ENCODE results near the gene PLEKHN1. TPM values are rescaled to one million over a fixed set of nuclear protein-coding genes. Genes with fewer than 3 reads are reported as not detected.
"Not testable (repeated sequence)": the region's sequence is repeated elsewhere in the genome, so short reads cannot be mapped to it uniquely, and the experiment has no call there.

Gene PLEKHN1
- total and polyA plus RNA-seq, 8 donors, result 0.29 to 29.2 (median 1.7) TPM; not detected in 2

- Histone ChIP-seq H3K4me3 (no peak overlapping the region), H3K27ac (no peak overlapping the region), H3K9me3 (peaks cover 0 to 18% (median 12%) of the 10 kb centered on the region in 4 donors), H3K4me1 (peaks cover 0 to 7% (median 2%) of the 10 kb centered on the region in 4 donors), H3K27me3 (peaks cover 0 to 26% (median 0%) of the 10 kb centered on the region in 3 donors), H3K36me3 (no peaks in the 10 kb centered on the region)
- intact Hi-C loops (cut with DNase I; ENCODE audit: low total_unique reads), result no loop called here
- no peak for DNase-seq
- 94 to 97% (median 97%) methylated on average over 10 of the region's 10 CpGs for WGBS, 5 donors
- TF ChIP-seq EP300 (IDR thresholded peaks at IDR 0.05) (no peak), POLR2A (IDR thresholded peaks at IDR 0.05) (no peak), POLR2AphosphoS5 (IDR thresholded peaks at IDR 0.05) (no peak)
- TF ChIP-seq, protein P1, sequence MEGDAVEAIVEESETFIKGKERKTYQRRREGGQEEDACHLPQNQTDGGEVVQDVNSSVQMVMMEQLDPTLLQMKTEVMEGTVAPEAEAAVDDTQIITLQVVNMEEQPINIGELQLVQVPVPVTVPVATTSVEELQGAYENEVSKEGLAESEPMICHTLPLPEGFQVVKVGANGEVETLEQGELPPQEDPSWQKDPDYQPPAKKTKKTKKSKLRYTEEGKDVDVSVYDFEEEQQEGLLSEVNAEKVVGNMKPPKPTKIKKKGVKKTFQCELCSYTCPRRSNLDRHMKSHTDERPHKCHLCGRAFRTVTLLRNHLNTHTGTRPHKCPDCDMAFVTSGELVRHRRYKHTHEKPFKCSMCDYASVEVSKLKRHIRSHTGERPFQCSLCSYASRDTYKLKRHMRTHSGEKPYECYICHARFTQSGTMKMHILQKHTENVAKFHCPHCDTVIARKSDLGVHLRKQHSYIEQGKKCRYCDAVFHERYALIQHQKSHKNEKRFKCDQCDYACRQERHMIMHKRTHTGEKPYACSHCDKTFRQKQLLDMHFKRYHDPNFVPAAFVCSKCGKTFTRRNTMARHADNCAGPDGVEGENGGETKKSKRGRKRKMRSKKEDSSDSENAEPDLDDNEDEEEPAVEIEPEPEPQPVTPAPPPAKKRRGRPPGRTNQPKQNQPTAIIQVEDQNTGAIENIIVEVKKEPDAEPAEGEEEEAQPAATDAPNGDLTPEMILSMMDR (IDR thresholded peaks at IDR 0.05), result no peak
Measured at GRCh38 chr1:991895-992294, 25.6 kb downstream of the PLEKHN1 start.

- no peak for DNase-seq
- TF ChIP-seq EP300 (IDR thresholded peaks at IDR 0.05) (no peak), POLR2A (IDR thresholded peaks at IDR 0.05) (no peak), POLR2AphosphoS5 (IDR thresholded peaks at IDR 0.05) (no peak)
- TF ChIP-seq, protein P1 (IDR thresholded peaks at IDR 0.05), result no peak
- no peaks in the 10 kb centered on the region for H3K36me3 ChIP-seq
- H3K27me3 ChIP-seq, result peaks cover 0 to 30% (median 3%) of the 10 kb centered on the region in 3 donors
- peaks cover 0 to 7% (median 2%) of the 10 kb centered on the region in 4 donors for H3K4me1 ChIP-seq
- H3K9me3 ChIP-seq, result peaks cover 0 to 18% (median 12%) of the 10 kb centered on the region in 4 donors
- H3K4me3 ChIP-seq, result no peak overlapping the region
- intact Hi-C loops (cut with DNase I; ENCODE audit: low total_unique reads), result no loop called here
- no peak overlapping the region for H3K27ac ChIP-seq
- WGBS, 5 donors, result 84 to 91% (median 87%) methylated on average over 7 of the region's 7 CpGs
Measured at GRCh38 chr1:992362-992761, 26.1 kb downstream of the PLEKHN1 start.

- H3K4me1 ChIP-seq, result peaks cover 4 to 17% (median 13%) of the 10 kb centered on the region in 4 donors
- no peak for DNase-seq
- TF ChIP-seq POLR2A (IDR thresholded peaks at IDR 0.05), result no peak
- TF ChIP-seq, protein P1 (IDR thresholded peaks at IDR 0.05), result no peak
- H3K4me3 ChIP-seq, result no peak overlapping the region
- WGBS, 5 donors, result 65 to 87% (median 80%) methylated on average over 7 to 15 of the region's 15 CpGs
- H3K9me3 ChIP-seq, result peaks cover 0 to 18% (median 12%) of the 10 kb centered on the region in 4 donors
- H3K27me3 ChIP-seq, result peaks cover 0 to 42% (median 14%) of the 10 kb centered on the region in 3 donors
- intact Hi-C loops (cut with DNase I; ENCODE audit: low total_unique reads), result no loop called here
- no peak overlapping the region for H3K27ac ChIP-seq
- H3K36me3 ChIP-seq, result no peaks in the 10 kb centered on the region
Measured at GRCh38 chr1:993379-993995, 27.2 kb downstream of the PLEKHN1 start.

- Histone ChIP-seq H3K4me1 (peaks cover 14 to 27% (median 23%) of the 10 kb centered on the region in 4 donors), H3K27me3 (peaks cover 0 to 52% (median 25%) of the 10 kb centered on the region in 3 donors), H3K9me3 (peaks cover 0 to 18% (median 12%) of the 10 kb centered on the region in 4 donors)
- H3K4me3 ChIP-seq; DNase-seq; H3K27ac ChIP-seq; H3K36me3 ChIP-seq; intact Hi-C loops (cut with DNase I; ENCODE audit: low total_unique reads): not testable (repeated sequence)
- 77 to 89% (median 83%) methylated on average over 6 of the region's 6 CpGs for WGBS, 5 donors
Measured at GRCh38 chr1:994546-994945, 28.3 kb downstream of the PLEKHN1 start.
